Heart left ventricle (tissue), 13 donors: ENCODE measurements around the gene SNN.

Source experiments
- POLR2A ChIP-seq, 2 donors: fragments of 450-650 bp; IDR thresholded peaks; one replicate each; pipeline ENCODE4 v1.6.1; 2017; ENCODE audit warnings: antibody characterized with exemption in 2 of 2, mild to moderate bottlenecking in 2 of 2, moderate library complexity in 2 of 2
- TF ChIP-seq, protein P1 (sequence below), 12 donors: fragments of 200-600 bp; sonication (generic) in 4 of 12; IDR thresholded peaks; one replicate each; pipeline versions ENCODE4 v1.5.0 to v1.8.0; 2018 to 2022; ENCODE audit warnings: antibody characterized with exemption in 12 of 12, mild to moderate bottlenecking in 5 of 12
- donor health status: ischemic (EF 13 %, LVEDD 7.1; RV severe dilation, severe dysfunction).
- donor health status: DM: no; HTN: yes; CAD: no.
- donor health status: DM: no; HTN: no; CAD: no.
- donor health status: ischemic (EF 25% LVEDD 6.9; RV normal size, moderate dysfunction).
- donor health status: ischemic (EF 25% LVEDD 5.7; RV mildly dilated, moderate dysfunction).
- donor health status: ischemic (EF 35%, LVEDD 5.7; RV mildly dilated, moderate dysfunction).
- donor health status: nonischemic (EF 11% LVEDD 7.7; RV severe dilation, severe dysfunction).
- donor health status: DM: yes; HTN: yes; CAD: no.
- donor health status: PGD.
- donor health status: ischemic (EF 29% LVEDD 5.4; RV normal size, mild dysfunction).
- donor health status: nonischemic (EF 23%, LVEDD 6.1; RV moderate dilation, normal function).

DNA sequence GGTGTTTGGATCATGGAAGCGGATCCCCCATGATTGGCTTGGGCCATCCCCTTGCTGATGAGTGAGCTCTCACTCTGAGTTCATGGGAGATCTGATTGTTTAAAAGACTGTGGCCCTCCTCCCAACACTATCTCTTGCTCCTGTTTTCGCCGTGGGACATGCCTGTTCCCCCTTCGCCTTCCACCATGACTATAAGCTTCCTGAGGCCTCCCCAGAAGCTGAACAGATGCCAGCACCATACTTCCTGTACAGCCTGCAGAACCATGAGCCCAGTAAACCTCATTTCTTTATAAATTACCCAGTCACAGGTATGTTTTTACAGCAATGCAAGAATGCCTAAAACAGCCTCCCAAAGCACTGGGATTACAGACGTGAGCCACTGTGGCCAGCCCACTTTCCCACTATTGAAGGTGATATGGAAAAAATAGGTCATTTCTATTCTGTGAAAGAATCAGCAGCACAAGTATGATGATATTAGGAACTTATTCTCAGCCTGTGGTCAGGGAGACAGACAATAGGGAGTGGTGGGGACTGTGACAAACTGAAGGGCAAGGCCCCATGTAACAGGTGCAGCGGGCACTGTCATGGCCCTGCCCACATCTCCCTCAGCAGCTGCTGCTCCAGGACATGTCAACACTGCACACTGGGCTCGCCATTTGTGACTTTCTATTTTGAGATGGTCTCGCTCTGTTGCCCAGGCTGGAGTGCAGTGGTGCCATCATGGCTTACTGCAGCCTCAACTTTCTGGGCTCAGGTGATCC, 47.8 kb upstream of the SNN start:
- TF ChIP-seq, protein P1, sequence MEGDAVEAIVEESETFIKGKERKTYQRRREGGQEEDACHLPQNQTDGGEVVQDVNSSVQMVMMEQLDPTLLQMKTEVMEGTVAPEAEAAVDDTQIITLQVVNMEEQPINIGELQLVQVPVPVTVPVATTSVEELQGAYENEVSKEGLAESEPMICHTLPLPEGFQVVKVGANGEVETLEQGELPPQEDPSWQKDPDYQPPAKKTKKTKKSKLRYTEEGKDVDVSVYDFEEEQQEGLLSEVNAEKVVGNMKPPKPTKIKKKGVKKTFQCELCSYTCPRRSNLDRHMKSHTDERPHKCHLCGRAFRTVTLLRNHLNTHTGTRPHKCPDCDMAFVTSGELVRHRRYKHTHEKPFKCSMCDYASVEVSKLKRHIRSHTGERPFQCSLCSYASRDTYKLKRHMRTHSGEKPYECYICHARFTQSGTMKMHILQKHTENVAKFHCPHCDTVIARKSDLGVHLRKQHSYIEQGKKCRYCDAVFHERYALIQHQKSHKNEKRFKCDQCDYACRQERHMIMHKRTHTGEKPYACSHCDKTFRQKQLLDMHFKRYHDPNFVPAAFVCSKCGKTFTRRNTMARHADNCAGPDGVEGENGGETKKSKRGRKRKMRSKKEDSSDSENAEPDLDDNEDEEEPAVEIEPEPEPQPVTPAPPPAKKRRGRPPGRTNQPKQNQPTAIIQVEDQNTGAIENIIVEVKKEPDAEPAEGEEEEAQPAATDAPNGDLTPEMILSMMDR (IDR thresholded peaks at IDR 0.05): no peak
- TF ChIP-seq POLR2A (IDR thresholded peaks at IDR 0.05): no peak
